Muscle layer of colon (tissue), 2 donors: ENCODE results near the gene AKAP1.
A peak's percentile ranks its signal among the peaks of the same experiment; 100 is the strongest.

ENCODE experiments used
- H3K27ac ChIP-seq: one replicate; pipeline ENCODE4 v1.7.0; 2013; ENCODE audit warnings: low read depth, mild to moderate bottlenecking, low read length, moderate library complexity
- H3K27me3 ChIP-seq, 2 donors: one replicate each; pipeline ENCODE4 v1.7.0; 2013; ENCODE audit warnings: low read length in 2 of 2, mild to moderate bottlenecking in 2 of 2; ENCODE audit not compliant: insufficient read depth in 2 of 2, control insufficient read depth in 1 of 2
- H3K36me3 ChIP-seq: one replicate; pipeline ENCODE4 v1.7.0; 2013; ENCODE audit warnings: mild to moderate bottlenecking, low read length; ENCODE audit not compliant: insufficient read depth
- H3K4me1 ChIP-seq: one replicate; pipeline ENCODE4 v1.7.0; 2013; ENCODE audit warnings: mild to moderate bottlenecking, low read length; ENCODE audit not compliant: insufficient read depth
- H3K4me3 ChIP-seq, 2 donors: one replicate each; pipeline ENCODE4 v1.7.0; 2013; ENCODE audit warnings: low read length in 2 of 2, low read depth in 1 of 2, mild to moderate bottlenecking in 1 of 2, moderate library complexity in 1 of 2
- H3K9ac ChIP-seq: one replicate; pipeline ENCODE4 v1.7.0; 2013; ENCODE audit warnings: low read length
- H3K9me3 ChIP-seq: one replicate; pipeline ENCODE4 v1.7.0; 2013; ENCODE audit warnings: mild to moderate bottlenecking, low read length
- donor health status: abdominal sarcoma.
- donor health status: Adenocarcinoma of cecum.

Gene AKAP1

GRCh38 chr17:57050306-57050705, 34.7 kb upstream of the AKAP1 start:
- Histone ChIP-seq H3K27me3 (no peaks in the 10 kb centered on the region), H3K36me3 (no peaks in the 10 kb centered on the region), H3K27ac (no peak overlapping the region), H3K4me1 (peaks cover 19% of the 10 kb centered on the region), H3K9ac (no peak overlapping the region), H3K9me3 (no peaks in the 10 kb centered on the region), H3K4me3 (no peak overlapping the region)

DNA sequence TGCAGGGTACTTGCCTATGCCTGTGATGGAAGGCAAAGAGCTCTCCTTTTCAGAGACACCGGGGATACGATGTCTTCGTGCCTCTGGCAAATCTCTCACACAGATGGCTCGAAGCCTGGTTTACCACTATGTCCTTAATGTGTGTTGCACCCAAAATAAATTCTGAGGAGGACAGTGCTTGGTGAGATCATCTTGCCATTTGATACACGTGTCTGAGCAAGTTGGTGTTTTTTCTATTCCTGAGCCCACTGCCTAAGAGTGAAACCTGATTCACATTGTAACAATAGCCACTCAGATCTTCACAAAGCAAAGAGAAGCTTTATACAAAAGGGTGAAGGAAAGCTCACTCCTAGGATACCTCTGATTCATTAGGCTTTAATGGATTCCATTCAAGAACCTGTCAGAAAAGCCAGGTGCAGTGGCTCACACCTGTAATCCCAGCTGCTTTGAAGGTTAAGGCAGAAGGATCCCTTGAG, 33.1 kb upstream of the AKAP1 start:
- H3K27me3 ChIP-seq, result no peaks in the 10 kb centered on the region
- no peak overlapping the region for H3K4me3 ChIP-seq
- H3K9ac ChIP-seq, result no peak overlapping the region
- no peak overlapping the region for H3K27ac ChIP-seq
- H3K9me3 ChIP-seq, result no peaks in the 10 kb centered on the region
- peaks cover 19% of the 10 kb centered on the region for H3K4me1 ChIP-seq
- H3K36me3 ChIP-seq, result no peaks in the 10 kb centered on the region

GRCh38 chr17:57062865-57063264, 22.2 kb upstream of the AKAP1 start:
- H3K4me3 ChIP-seq, result no peak overlapping the region
- H3K9ac ChIP-seq, result no peak overlapping the region
- H3K27ac ChIP-seq, result no peak overlapping the region
- no peaks in the 10 kb centered on the region for H3K36me3 ChIP-seq
- no peaks in the 10 kb centered on the region for H3K4me1 ChIP-seq
- no peaks in the 10 kb centered on the region for H3K9me3 ChIP-seq
- H3K27me3 ChIP-seq, result no peaks in the 10 kb centered on the region

- H3K4me3 ChIP-seq, result no peak overlapping the region
- H3K36me3 ChIP-seq, result no peaks in the 10 kb centered on the region
- H3K27ac ChIP-seq, result no peak overlapping the region
- no peak overlapping the region for H3K9ac ChIP-seq
- peaks cover 4% of the 10 kb centered on the region for H3K4me1 ChIP-seq
- no peaks in the 10 kb centered on the region for H3K27me3 ChIP-seq
- H3K9me3 ChIP-seq, result no peaks in the 10 kb centered on the region
These were observed 17.9 kb upstream of the AKAP1 start for GRCh38 chr17:57067162-57067561.

DNA sequence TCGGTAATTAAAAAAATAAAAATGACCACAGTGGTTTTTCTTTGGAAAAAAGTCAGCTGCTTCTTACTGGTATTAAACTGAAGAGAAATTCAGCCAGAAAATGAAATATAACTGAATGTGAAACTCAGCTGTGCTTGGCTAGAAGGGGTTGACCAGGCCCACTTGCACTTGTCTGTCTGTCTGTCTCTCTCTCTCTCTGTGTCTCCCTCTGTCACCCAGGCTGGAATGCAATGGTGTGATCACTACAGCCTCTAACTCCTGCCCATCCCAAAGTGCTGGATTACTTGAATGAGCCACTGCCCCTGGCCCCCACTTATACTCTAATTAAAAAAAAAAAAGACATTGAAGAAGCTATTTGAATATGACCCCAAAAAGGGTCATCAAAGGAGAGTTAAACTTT, 17.3 kb upstream of the AKAP1 start:
- Histone ChIP-seq H3K9me3 (no peaks in the 10 kb centered on the region), H3K9ac (no peak overlapping the region), H3K4me3 (no peak overlapping the region), H3K27ac (no peak overlapping the region), H3K4me1 (peaks cover 10% of the 10 kb centered on the region), H3K36me3 (no peaks in the 10 kb centered on the region), H3K27me3 (no peaks in the 10 kb centered on the region)

GRCh38 chr17:57068222-57068658, 16.8 kb upstream of the AKAP1 start:
- H3K9ac ChIP-seq, result no peak overlapping the region
- H3K4me1 ChIP-seq, result peaks cover 10% of the 10 kb centered on the region
- no peaks in the 10 kb centered on the region for H3K27me3 ChIP-seq
- no peaks in the 10 kb centered on the region for H3K36me3 ChIP-seq
- no peak overlapping the region for H3K4me3 ChIP-seq
- H3K27ac ChIP-seq, result no peak overlapping the region
- no peaks in the 10 kb centered on the region for H3K9me3 ChIP-seq

DNA sequence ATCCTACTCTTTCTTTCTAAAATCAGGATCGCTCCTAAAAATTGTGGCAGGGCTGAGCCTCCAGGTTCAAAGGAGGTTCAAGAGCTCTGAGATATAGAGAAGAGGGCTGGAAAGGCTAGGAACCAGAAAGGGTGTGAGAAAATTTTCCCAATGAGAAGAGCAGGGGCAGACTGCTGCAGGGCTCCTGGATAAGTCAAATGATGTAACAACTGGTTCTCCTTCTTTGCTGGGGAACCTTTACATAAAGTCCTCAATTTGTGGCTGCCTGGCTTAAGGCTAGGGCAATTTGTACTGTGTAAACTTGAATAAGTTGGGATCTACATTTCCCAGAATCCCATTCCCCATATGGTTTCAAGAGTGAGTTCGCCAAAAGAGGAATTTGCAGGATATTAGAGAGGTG, 16.3 kb upstream of the AKAP1 start:
- Histone ChIP-seq H3K27me3 (no peaks in the 10 kb centered on the region), H3K4me1 (peaks cover 10% of the 10 kb centered on the region), H3K9me3 (no peaks in the 10 kb centered on the region), H3K4me3 (no peak overlapping the region), H3K9ac (no peak overlapping the region), H3K36me3 (no peaks in the 10 kb centered on the region), H3K27ac (no peak overlapping the region)

GRCh38 chr17:57071991-57072944, 12.8 kb upstream of the AKAP1 start:
- Histone ChIP-seq H3K9ac (no peak overlapping the region), H3K4me3 (no peak overlapping the region), H3K36me3 (no peaks in the 10 kb centered on the region), H3K27ac (peak overlapping the region; percentile 25), H3K9me3 (no peaks in the 10 kb centered on the region), H3K27me3 (no peaks in the 10 kb centered on the region), H3K4me1 (peaks cover 10% of the 10 kb centered on the region)

GRCh38 chr17:57073626-57074025, 11.4 kb upstream of the AKAP1 start:
- Histone ChIP-seq H3K9me3 (no peaks in the 10 kb centered on the region), H3K4me1 (peaks cover 10% of the 10 kb centered on the region), H3K27ac (no peak overlapping the region), H3K27me3 (no peaks in the 10 kb centered on the region), H3K36me3 (no peaks in the 10 kb centered on the region), H3K4me3 (no peak overlapping the region), H3K9ac (no peak overlapping the region)

GRCh38 chr17:57075193-57075592, 9.9 kb upstream of the AKAP1 start:
- H3K9ac ChIP-seq, result no peak overlapping the region
- no peaks in the 10 kb centered on the region for H3K36me3 ChIP-seq
- no peaks in the 10 kb centered on the region for H3K9me3 ChIP-seq
- peaks cover 10% of the 10 kb centered on the region for H3K4me1 ChIP-seq
- no peak overlapping the region for H3K27ac ChIP-seq
- H3K4me3 ChIP-seq, result no peak overlapping the region
- no peaks in the 10 kb centered on the region for H3K27me3 ChIP-seq

- H3K9me3 ChIP-seq, result no peaks in the 10 kb centered on the region
- no peaks in the 10 kb centered on the region for H3K36me3 ChIP-seq
- no peak overlapping the region for H3K27ac ChIP-seq
- no peaks in the 10 kb centered on the region for H3K27me3 ChIP-seq
- H3K4me3 ChIP-seq, result no peak overlapping the region
- H3K9ac ChIP-seq, result no peak overlapping the region
- H3K4me1 ChIP-seq, result peaks cover 10% of the 10 kb centered on the region
These were observed 9.3 kb upstream of the AKAP1 start for GRCh38 chr17:57075785-57076184.

DNA sequence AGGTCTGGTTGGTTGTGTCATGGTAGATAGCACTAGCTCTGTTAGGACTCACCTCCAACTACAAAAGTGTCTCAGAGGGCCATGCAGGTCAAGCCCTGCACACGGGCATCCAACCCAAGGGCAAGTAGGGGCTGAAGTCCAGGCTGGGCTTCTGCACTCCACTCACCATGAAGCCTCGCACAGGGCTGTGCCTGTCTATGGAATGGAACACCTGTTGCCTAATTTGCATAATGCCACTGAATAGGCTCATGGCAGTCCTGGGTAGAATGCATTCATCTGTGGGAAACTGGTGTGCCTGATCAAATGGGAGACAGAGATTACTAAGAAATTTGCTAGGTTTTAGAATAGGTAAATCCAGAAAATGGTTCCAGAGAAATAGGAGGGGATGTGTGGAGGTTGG, 8.0 kb upstream of the AKAP1 start:
- no peaks in the 10 kb centered on the region for H3K36me3 ChIP-seq
- peaks cover 8% of the 10 kb centered on the region for H3K4me1 ChIP-seq
- no peaks in the 10 kb centered on the region for H3K9me3 ChIP-seq
- no peak overlapping the region for H3K27ac ChIP-seq
- H3K9ac ChIP-seq, result no peak overlapping the region
- H3K27me3 ChIP-seq, result no peaks in the 10 kb centered on the region
- no peak overlapping the region for H3K4me3 ChIP-seq
